ENCODE measurements around the gene LIF. TPM values are rescaled to one million over a fixed set of nuclear protein-coding genes. Genes with fewer than 3 reads are reported as not detected.
A peak's percentile ranks its signal among the peaks of the same experiment; 100 is the strongest.

Gene LIF
- total and polyA plus RNA-seq, 2 of the 4 experiments (the other 2 are of a cell fraction), result 130 to 214 TPM

- H3K14ac ChIP-seq (replicated peaks; ENCODE audit: low read depth, low read length), result peak overlapping the region; percentile 76
- peak overlapping the region; percentile 15; the same call in 1 of the 2 replicates for H4K5ac ChIP-seq (ENCODE audit: low read depth, low read length)
- peak; percentile 87 for ATAC-seq (ENCODE audit: low read depth)
- no peaks in the 10 kb centered on the region; the same call in 1 of the 2 replicates for H3K9me1 ChIP-seq (ENCODE audit: insufficient read depth, low read length)
- H3K79me1 ChIP-seq (ENCODE audit: low read depth in 1 of 2, low read length in 2 of 2), result no peaks in the 10 kb centered on the region
- 79% methylated on average over 6 of the region's 27 CpGs; no CpG with 5 or more reads in 1 of the 2 experiments for WGBS, 2 experiments (ENCODE audit: extremely low coverage in 2 of 2, insufficient read length in 1 of 2)
- CTCF ChIA-PET, result interaction anchor here (0.6 to 1.5 kb wide), 5 partner anchors 25 to 149 kb away, joined by 3 to 7 read pairs (median 3); no protein-coding TSS in a partner anchor
- POLR2A ChIA-PET (ENCODE audit: unreplicated experiment), result no interaction called here
- peak overlapping the region; percentile 27; the same call in 1 of the 2 replicates for H3K9ac ChIP-seq (ENCODE audit: low read depth, low read length)
- peak; percentile 61 for DNase-seq
- H2AK9ac ChIP-seq (replicated peaks; ENCODE audit: low read depth, low read length, poor library complexity), result peak overlapping the region; percentile 87
- H2BK20ac ChIP-seq (ENCODE audit: low read depth, low read length), result peak overlapping the region; percentile 49; the same call in 1 of the 2 replicates
- peak overlapping the region; percentile 45 for H3K4ac ChIP-seq (ENCODE audit: low read depth, low read length)
- peak overlapping the region in 1 of 2 experiments; percentile 80; a peak in 2 of 4 replicates for H4K8ac ChIP-seq (ENCODE audit: low read depth in 2 of 2, low read length in 2 of 2)
- H2AK5ac ChIP-seq (ENCODE audit: low read depth, low read length), result peak overlapping the region; percentile 83
- peak overlapping the region; percentile 38; the same call in 1 of the 2 replicates for H2BK120ac ChIP-seq (ENCODE audit: low read depth, low read length)
- no peak overlapping the region for H3K27ac ChIP-seq (ENCODE audit: insufficient read depth, low read length)
- peak overlapping the region; percentile 94 for H2AFZ ChIP-seq (replicated peaks; ENCODE audit: low read length, poor library complexity)
- H3K36me3 ChIP-seq (ENCODE audit: control insufficient read depth, insufficient read depth, low read length), result no peaks in the 10 kb centered on the region
- H3K18ac ChIP-seq (ENCODE audit: low read depth, low read length), result no peak overlapping the region
- H3K4me2 ChIP-seq (ENCODE audit: low read depth, low read length), result peak overlapping the region; percentile 92
- no peaks in the 10 kb centered on the region for H3K9me3 ChIP-seq (ENCODE audit: control insufficient read depth, insufficient read depth, low read length)
- intact Hi-C loops (cut with micrococcal nuclease) (loop anchor here (1.0 to 2.0 kb wide), 3 partner anchors 25 to 222 kb away; partner anchors contain the start of gene RNF215), dilution Hi-C loops (cut with HindIII; ENCODE audit: low sequenced_read_pairs, unreplicated experiment) (no loop called here), in situ Hi-C loops (cut with MboI; ENCODE audit: low sequenced_read_pairs) (loop anchor here (5.0 kb wide), 1 partner anchor 156 kb away; no protein-coding TSS in a partner anchor)
- H2BK5ac ChIP-seq (ENCODE audit: low read depth, low read length, poor library complexity, severe bottlenecking), result no peak overlapping the region
- peak overlapping the region; percentile 75; the same call in 1 of the 2 replicates for H3K23ac ChIP-seq (ENCODE audit: low read depth, low read length)
- H3K56ac ChIP-seq (ENCODE audit: extremely low read depth, insufficient read depth, low read length), result no peak overlapping the region
- no TSS peak for BruUV-seq (replicated peaks)
- H4K91ac ChIP-seq (ENCODE audit: insufficient read depth, low read depth, low read length), result peak overlapping the region; percentile 54; the same call in 1 of the 2 replicates
- H2BK15ac ChIP-seq (ENCODE audit: low read depth, low read length), result no peak overlapping the region; the same call in 2 of the 3 replicates
- peaks cover 6% of the 10 kb centered on the region; the same call in 1 of the 2 replicates for H3K4me1 ChIP-seq (ENCODE audit: control insufficient read depth, insufficient read depth, low read length)
- H3K27me3 ChIP-seq (ENCODE audit: control insufficient read depth, insufficient read depth, low read length), result no peaks in the 10 kb centered on the region; the same call in 1 of the 2 replicates
- no peaks in the 10 kb centered on the region for H4K20me1 ChIP-seq (ENCODE audit: insufficient read depth, low read length)
- H3K4me3 ChIP-seq (ENCODE audit: insufficient read depth, low read depth, low read length), result peak overlapping the region; percentile 26; the same call in 1 of the 2 replicates
- TF ChIP-seq, protein P1, sequence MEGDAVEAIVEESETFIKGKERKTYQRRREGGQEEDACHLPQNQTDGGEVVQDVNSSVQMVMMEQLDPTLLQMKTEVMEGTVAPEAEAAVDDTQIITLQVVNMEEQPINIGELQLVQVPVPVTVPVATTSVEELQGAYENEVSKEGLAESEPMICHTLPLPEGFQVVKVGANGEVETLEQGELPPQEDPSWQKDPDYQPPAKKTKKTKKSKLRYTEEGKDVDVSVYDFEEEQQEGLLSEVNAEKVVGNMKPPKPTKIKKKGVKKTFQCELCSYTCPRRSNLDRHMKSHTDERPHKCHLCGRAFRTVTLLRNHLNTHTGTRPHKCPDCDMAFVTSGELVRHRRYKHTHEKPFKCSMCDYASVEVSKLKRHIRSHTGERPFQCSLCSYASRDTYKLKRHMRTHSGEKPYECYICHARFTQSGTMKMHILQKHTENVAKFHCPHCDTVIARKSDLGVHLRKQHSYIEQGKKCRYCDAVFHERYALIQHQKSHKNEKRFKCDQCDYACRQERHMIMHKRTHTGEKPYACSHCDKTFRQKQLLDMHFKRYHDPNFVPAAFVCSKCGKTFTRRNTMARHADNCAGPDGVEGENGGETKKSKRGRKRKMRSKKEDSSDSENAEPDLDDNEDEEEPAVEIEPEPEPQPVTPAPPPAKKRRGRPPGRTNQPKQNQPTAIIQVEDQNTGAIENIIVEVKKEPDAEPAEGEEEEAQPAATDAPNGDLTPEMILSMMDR (conservative IDR thresholded peaks at IDR 0.05; ENCODE audit: low read depth, low read length), result peak; percentile 91
- no peak for TF ChIP-seq BHLHE40 (IDR thresholded peaks at IDR 0.05; ENCODE audit: low read depth, low read length)
- TF ChIP-seq MXI1 (IDR thresholded peaks at IDR 0.05; ENCODE audit: borderline replicate concordance, low read depth, low read length), result no peak
- TF ChIP-seq RFX5 (IDR thresholded peaks at IDR 0.05; ENCODE audit: low read depth, low read length), result no peak
- no peak for TF ChIP-seq POLR2A (IDR thresholded peaks at IDR 0.05; ENCODE audit: low read depth, low read length)
- TF ChIP-seq, protein P2, sequence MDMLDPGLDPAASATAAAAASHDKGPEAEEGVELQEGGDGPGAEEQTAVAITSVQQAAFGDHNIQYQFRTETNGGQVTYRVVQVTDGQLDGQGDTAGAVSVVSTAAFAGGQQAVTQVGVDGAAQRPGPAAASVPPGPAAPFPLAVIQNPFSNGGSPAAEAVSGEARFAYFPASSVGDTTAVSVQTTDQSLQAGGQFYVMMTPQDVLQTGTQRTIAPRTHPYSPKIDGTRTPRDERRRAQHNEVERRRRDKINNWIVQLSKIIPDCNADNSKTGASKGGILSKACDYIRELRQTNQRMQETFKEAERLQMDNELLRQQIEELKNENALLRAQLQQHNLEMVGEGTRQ (IDR thresholded peaks at IDR 0.05; ENCODE audit: low read depth, low read length), result no peak
- TF ChIP-seq SMC3 (IDR thresholded peaks at IDR 0.05; ENCODE audit: low read depth, low read length), result peak; percentile 89
- peak; percentile 72 for TF ChIP-seq RAD21 (IDR thresholded peaks at IDR 0.05; ENCODE audit: low read length)
- TF ChIP-seq CHD1 (IDR thresholded peaks at IDR 0.05; ENCODE audit: low read depth, low read length), result no peak
- TF ChIP-seq MAFK (IDR thresholded peaks at IDR 0.05; ENCODE audit: low read depth, low read length), result no peak
- TF ChIP-seq, protein P3, sequence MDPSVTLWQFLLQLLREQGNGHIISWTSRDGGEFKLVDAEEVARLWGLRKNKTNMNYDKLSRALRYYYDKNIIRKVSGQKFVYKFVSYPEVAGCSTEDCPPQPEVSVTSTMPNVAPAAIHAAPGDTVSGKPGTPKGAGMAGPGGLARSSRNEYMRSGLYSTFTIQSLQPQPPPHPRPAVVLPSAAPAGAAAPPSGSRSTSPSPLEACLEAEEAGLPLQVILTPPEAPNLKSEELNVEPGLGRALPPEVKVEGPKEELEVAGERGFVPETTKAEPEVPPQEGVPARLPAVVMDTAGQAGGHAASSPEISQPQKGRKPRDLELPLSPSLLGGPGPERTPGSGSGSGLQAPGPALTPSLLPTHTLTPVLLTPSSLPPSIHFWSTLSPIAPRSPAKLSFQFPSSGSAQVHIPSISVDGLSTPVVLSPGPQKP (IDR thresholded peaks at IDR 0.05; ENCODE audit: borderline replicate concordance, low read depth, low read length), result no peak
- no peak for TF ChIP-seq CEBPB (IDR thresholded peaks at IDR 0.05; ENCODE audit: low read depth, low read length)
- peak; percentile 41; the same call in 1 of the 2 replicates for TF ChIP-seq FOS (IDR thresholded peaks at IDR 0.05; ENCODE audit: low read depth, low read length)
These were observed 16.6 kb upstream of the LIF start for GRCh38 chr22:30262917-30263741.
